Gastrocnemius medialis (tissue), 4 donors: Measurements from ENCODE around the gene C20orf202.

Experiments
- CTCF ChIP-seq, 5 experiments: fragments of 450-650 bp in 3 of 5; fragments of 200-600 bp in 2 of 5; sonication (generic) in 2 of 5; IDR thresholded peaks in 4 of 5; conservative IDR thresholded peaks in 1 of 5; 1 replicate in 4 of 5; 2 replicates in 1 of 5; pipeline ENCODE4 v1.5.1; 2016 to 2019; ENCODE audit warnings: antibody characterized with exemption in 5 of 5, mild to moderate bottlenecking in 3 of 5, moderate library complexity in 3 of 5
- POLR2A ChIP-seq, 2 donors: fragments of 450-650 bp; IDR thresholded peaks; one replicate each; pipeline ENCODE4 v1.6.1; 2017; ENCODE audit warnings: antibody characterized with exemption in 2 of 2, mild to moderate bottlenecking in 2 of 2, moderate library complexity in 2 of 2

DNA sequence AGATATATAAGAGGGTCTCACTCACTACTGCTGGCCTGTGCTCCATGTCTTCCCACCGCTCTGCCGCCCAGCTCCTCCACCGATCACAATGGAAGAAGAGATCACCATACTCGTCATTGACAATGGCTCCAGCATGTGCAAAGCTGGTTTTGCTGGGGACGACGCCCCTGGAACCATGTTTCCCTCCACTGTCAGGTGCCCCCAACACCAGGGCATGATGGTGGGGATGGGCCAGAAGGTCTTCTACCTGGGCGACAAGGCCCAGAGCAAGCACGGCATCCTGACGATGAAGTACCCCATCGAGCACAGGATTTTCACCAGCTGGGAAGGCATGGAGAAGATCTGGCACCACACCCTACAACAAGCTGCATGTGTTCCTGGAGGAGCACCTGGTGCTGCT lies 42.8 kb upstream of the C20orf202 start:
- no peak for TF ChIP-seq CTCF (IDR thresholded peaks at IDR 0.05 in 4 of 5, conservative IDR thresholded peaks at IDR 0.05 in 1 of 5)
- no peak for TF ChIP-seq POLR2A (IDR thresholded peaks at IDR 0.05)
